ENCODE measurements around the gene TUT1. TPM values are rescaled to one million over a fixed set of nuclear protein-coding genes. Genes with fewer than 3 reads are reported as not detected.
A peak's percentile ranks its signal among the peaks of the same experiment; 100 is the strongest.

Gene TUT1
- polyA plus RNA-seq, 1 experiment = 9.9 TPM

DNA sequence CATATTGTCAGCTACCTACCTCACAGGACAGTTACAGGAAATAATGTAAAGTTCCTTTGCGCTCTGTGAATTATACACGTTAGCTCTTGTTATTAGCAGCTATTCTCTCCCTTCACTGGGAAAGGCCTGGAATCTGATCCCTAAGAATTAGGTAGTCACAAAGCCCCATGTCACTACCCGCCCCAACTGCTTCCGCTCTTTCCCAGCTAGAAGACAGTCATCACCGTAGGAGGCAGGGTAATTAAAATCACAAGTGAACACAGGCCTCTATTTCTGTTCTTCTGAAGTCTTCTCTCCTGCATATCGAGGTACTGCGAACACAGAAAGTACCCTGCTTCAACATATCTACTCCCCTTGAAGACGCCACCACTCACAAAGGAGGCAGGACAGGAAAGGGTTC is 32.1 kb downstream of the TUT1 start:
- TF ChIP-seq, protein P1, sequence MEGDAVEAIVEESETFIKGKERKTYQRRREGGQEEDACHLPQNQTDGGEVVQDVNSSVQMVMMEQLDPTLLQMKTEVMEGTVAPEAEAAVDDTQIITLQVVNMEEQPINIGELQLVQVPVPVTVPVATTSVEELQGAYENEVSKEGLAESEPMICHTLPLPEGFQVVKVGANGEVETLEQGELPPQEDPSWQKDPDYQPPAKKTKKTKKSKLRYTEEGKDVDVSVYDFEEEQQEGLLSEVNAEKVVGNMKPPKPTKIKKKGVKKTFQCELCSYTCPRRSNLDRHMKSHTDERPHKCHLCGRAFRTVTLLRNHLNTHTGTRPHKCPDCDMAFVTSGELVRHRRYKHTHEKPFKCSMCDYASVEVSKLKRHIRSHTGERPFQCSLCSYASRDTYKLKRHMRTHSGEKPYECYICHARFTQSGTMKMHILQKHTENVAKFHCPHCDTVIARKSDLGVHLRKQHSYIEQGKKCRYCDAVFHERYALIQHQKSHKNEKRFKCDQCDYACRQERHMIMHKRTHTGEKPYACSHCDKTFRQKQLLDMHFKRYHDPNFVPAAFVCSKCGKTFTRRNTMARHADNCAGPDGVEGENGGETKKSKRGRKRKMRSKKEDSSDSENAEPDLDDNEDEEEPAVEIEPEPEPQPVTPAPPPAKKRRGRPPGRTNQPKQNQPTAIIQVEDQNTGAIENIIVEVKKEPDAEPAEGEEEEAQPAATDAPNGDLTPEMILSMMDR (IDR thresholded peaks at IDR 0.05; ENCODE audit: insufficient read depth, low read depth, low read length) = no peak
- ChIA-PET POLR2A (no interaction called here), CTCF (interaction anchor here (0.6 to 4.9 kb wide), 7 partner anchors 15 to 164 kb away, joined by 4 to 66 read pairs (median 23); no protein-coding TSS in a partner anchor)
- Histone ChIP-seq H3K4me3 (ENCODE audit: low read depth, low read length) (no peak overlapping the region), H3K36me3 (ENCODE audit: control insufficient read depth, insufficient read depth, low read length) (peaks cover 8% of the 10 kb centered on the region), H3K27me3 (ENCODE audit: control insufficient read depth, insufficient read depth, low read length) (no peaks in the 10 kb centered on the region)
- no peak for DNase-seq (ENCODE audit: low read depth)

DNA sequence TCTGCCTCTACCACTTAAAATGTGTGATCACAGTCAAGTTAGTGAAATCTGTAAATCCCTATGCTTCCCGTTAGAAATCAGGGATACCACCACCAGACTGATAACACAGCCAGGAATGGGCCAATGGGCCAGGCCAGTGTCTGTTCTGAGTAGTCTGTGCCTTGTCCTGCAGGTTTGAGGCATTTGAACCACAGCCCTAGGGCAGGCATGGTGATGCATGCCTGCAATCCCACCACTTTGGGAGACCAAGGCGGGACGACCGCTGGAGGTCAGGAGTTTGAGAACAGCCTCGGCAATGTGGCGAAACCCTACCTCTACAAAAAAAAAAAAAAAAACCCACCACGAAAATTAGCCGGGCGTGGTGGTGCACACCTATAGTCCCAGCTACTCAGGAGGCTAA is 32.7 kb downstream of the TUT1 start:
- ChIA-PET CTCF (interaction anchor here (0.6 to 4.9 kb wide), 7 partner anchors 15 to 163 kb away, joined by 3 to 66 read pairs (median 23); no protein-coding TSS in a partner anchor), POLR2A (no interaction called here)
- Histone ChIP-seq H3K27me3 (ENCODE audit: control insufficient read depth, insufficient read depth, low read length) (no peaks in the 10 kb centered on the region), H3K36me3 (ENCODE audit: control insufficient read depth, insufficient read depth, low read length) (peaks cover 6% of the 10 kb centered on the region), H3K4me3 (ENCODE audit: low read depth, low read length) (no peak overlapping the region)
- TF ChIP-seq, protein P1 (IDR thresholded peaks at IDR 0.05; ENCODE audit: insufficient read depth, low read depth, low read length) = no peak
- no peak for DNase-seq (ENCODE audit: low read depth)

DNA sequence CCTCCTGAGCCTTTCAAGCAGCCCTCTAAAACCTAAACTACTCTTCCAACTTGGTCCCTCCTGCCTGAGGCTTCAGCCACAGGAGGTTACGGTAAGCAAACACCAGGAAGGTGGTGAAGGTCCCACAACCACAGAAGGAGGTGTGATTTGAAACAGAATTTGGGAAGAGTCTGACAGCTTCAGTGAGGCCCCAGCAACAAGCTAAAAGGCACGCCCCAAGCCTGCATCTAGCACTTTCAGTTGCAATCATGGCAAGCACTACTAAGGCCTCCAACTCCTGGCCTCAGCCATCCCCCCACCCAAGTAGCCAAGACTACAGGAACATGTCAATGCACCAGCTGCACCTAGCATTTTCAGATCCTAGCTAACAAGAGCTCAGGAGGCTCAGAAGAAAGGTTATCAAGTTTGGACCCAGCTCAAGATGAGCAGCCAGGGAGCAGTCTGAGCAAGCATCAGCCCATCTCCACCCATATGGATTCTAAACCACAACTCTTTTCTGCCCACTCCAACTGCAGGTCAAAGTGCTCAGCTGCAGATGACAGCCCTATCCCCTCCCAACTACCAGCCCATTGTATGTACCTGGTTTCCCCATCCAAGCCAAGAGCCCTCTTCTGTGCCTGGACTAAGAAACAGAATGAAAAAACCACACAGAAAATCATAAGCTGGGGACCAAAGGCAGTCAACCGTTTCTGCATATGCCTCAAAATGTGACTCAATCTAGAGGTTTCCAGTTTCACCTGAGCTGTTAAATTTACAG is 34.3 kb downstream of the TUT1 start:
- POLR2A ChIA-PET = interaction anchor here (1.2 kb wide), 1 partner anchor 10 kb away, joined by 5 read pairs; the partner anchor contains the start of gene AHNAK
- CTCF ChIA-PET = interaction anchor here (2.6 to 4.9 kb wide), 3 partner anchors 13 to 162 kb away, joined by 12 to 66 read pairs (median 47); no protein-coding TSS in a partner anchor
- Histone ChIP-seq H3K4me3 (ENCODE audit: low read depth, low read length) (no peak overlapping the region), H3K36me3 (ENCODE audit: control insufficient read depth, insufficient read depth, low read length) (peaks cover 5% of the 10 kb centered on the region), H3K27me3 (ENCODE audit: control insufficient read depth, insufficient read depth, low read length) (no peaks in the 10 kb centered on the region)
- TF ChIP-seq, protein P1 (IDR thresholded peaks at IDR 0.05; ENCODE audit: insufficient read depth, low read depth, low read length) = no peak
- no peak for DNase-seq (ENCODE audit: low read depth)

DNA sequence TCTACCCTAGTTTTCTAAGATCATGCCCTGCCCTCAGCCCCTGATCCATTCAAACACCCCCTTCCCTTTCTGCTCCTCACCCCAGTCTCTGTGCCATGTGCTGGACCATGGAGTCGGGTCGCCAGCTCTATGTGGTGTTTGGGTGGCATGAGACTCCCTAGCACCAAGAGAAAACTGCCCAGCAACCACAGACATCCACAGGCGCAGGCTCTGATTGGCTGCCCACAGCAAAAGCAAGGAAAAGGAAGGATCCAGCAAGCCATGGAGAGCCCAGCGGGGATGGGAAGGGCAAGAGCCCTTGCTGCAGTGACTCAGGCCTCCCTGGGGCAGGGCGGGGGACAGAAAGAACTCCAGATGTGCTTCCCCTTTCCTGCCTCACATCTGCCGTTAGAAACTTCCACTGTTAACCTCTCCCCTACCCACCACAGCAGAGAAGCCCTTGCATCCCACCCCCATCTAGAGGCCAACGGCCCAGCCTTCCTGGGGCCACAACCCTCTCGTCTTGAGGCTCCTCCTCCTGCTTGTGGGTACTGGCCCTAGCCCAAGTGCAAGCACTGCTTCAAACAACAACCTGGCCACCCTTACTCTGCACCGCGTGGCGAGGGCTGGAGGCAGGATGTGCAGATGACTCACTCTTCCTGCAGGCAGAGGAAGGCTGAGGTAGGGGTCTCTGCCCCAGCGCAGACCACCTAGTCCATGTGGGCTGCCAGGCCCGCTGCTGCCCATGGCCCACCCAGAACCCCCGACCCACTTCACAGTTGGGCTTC is 35.0 kb downstream of the TUT1 start:
- H3K4me3 ChIP-seq (ENCODE audit: low read depth, low read length) = 0 out of 2 replicates have a peak overlapping the region, but pooled peaks have one; percentile 10
- no peaks in the 10 kb centered on the region for H3K27me3 ChIP-seq (ENCODE audit: control insufficient read depth, insufficient read depth, low read length)
- CTCF ChIA-PET = interaction anchor here (0.6 to 4.9 kb wide), 7 partner anchors 12 to 161 kb away, joined by 3 to 66 read pairs (median 12); no protein-coding TSS in a partner anchor
- POLR2A ChIA-PET = interaction anchor here (0.6 to 1.4 kb wide), 3 partner anchors 9 to 110 kb away, joined by 5 to 17 read pairs (median 5); partner anchors contain the start of gene AHNAK
- DNase-seq (ENCODE audit: low read depth) = peak; percentile 81
- peaks cover 5% of the 10 kb centered on the region for H3K36me3 ChIP-seq (ENCODE audit: control insufficient read depth, insufficient read depth, low read length)
- TF ChIP-seq, protein P1 (IDR thresholded peaks at IDR 0.05; ENCODE audit: insufficient read depth, low read depth, low read length) = no peak
